Tibial nerve (tissue), 4 donors: ENCODE measurements around the gene NEDD9. TPM values are rescaled to one million over a fixed set of nuclear protein-coding genes. Genes with fewer than 3 reads are reported as not detected.

Experiments
- DNase-seq, 2 donors: peaks; one replicate each; pipeline ENCODE4 v3.0.0-alpha.2; 2019; ENCODE audit warnings: low spot score in 2 of 2
- H3K27ac ChIP-seq, 4 donors: fragments of 200-600 bp; sonication (generic) in 3 of 4; one replicate each; pipeline ENCODE4 v1.5.1; 2017 to 2019; ENCODE audit warnings: mild to moderate bottlenecking in 1 of 4
- H3K27me3 ChIP-seq, 2 donors: fragments of 200-600 bp; sonication (generic) in 1 of 2; one replicate each; pipeline versions ENCODE4 v1.5.1 to v1.6.0; 2017 to 2019
- H3K36me3 ChIP-seq, 3 donors: fragments of 200-600 bp; sonication (generic); one replicate each; pipeline ENCODE4 v1.5.1; 2018 to 2019
- H3K4me1 ChIP-seq, 4 donors: fragments of 200-600 bp; sonication (generic) in 3 of 4; one replicate each; pipeline ENCODE4 v1.5.1; 2017 to 2019
- H3K4me3 ChIP-seq, 4 donors: fragments of 200-600 bp; sonication (generic) in 3 of 4; one replicate each; pipeline ENCODE4 v1.5.1; 2017 to 2019; ENCODE audit warnings: mild to moderate bottlenecking in 1 of 4, moderate library complexity in 1 of 4
- H3K9me3 ChIP-seq, 4 donors: fragments of 200-600 bp; sonication (generic) in 3 of 4; one replicate each; pipeline ENCODE4 v1.5.1; 2017 to 2019
- CTCF ChIP-seq, 5 experiments: fragments of 200-600 bp in 3 of 5; fragments of 450-650 bp in 2 of 5; sonication (generic) in 3 of 5; IDR thresholded peaks; one replicate each; pipeline ENCODE4 v1.5.1; 2016 to 2019; ENCODE audit warnings: antibody characterized with exemption in 5 of 5, mild to moderate bottlenecking in 3 of 5, moderate library complexity in 2 of 5
- EP300 ChIP-seq, 2 donors: sonication (generic); formaldehyde crosslinking; IDR thresholded peaks; one replicate each; pipeline ENCODE4 v1.6.1; 2017; ENCODE audit warnings: antibody characterized with exemption in 2 of 2, mild to moderate bottlenecking in 1 of 2
- POLR2A ChIP-seq, 2 donors: fragments of 450-650 bp; IDR thresholded peaks; one replicate each; pipeline ENCODE4 v1.6.1; 2017; ENCODE audit warnings: antibody characterized with exemption in 2 of 2, mild to moderate bottlenecking in 2 of 2, moderate library complexity in 2 of 2
- WGBS, 2 donors: methylation state at CpG; one replicate each; pipeline ENCODE4 v1.1.5; 2018; 5-methylcytosine and 5-hydroxymethylcytosine counted together
- total RNA-seq, 4 donors: library from RNA; depleted of rRNA; stranded (reverse); fragments of >200 nt; gene quantifications; one replicate each; pipeline ENCODE4 v1.1.0, GENCODE V29; 2016

Gene NEDD9
- total RNA-seq, 4 donors from 2014 or later: 107 to 205 (median 130) TPM

- no peaks in the 10 kb centered on the region for H3K9me3 ChIP-seq
- TF ChIP-seq POLR2A (IDR thresholded peaks at IDR 0.05) (no peak), EP300 (IDR thresholded peaks at IDR 0.05) (peak in 1 of 2 donors; percentile 8), CTCF (IDR thresholded peaks at IDR 0.05) (no peak)
- peak overlapping the region in 3 of 4 donors; percentile 11 to 81 (median 69) for H3K27ac ChIP-seq
- H3K4me1 ChIP-seq: peaks cover 8 to 35% (median 21%) of the 10 kb centered on the region in 4 donors
- H3K36me3 ChIP-seq: no peaks in the 10 kb centered on the region
- no peak overlapping the region for H3K4me3 ChIP-seq
- DNase-seq: no peak
- 31 to 40% methylated on average over 4 of the region's 4 CpGs for WGBS, 2 donors
- no peaks in the 10 kb centered on the region for H3K27me3 ChIP-seq
Observed at GRCh38 chr6:11262242-11262641, 29.8 kb upstream of the NEDD9 start.

- DNase-seq: no peak
- Histone ChIP-seq H3K4me1 (peaks cover 8 to 35% (median 21%) of the 10 kb centered on the region in 4 donors), H3K27ac (no peak overlapping the region), H3K27me3 (no peaks in the 10 kb centered on the region), H3K36me3 (no peaks in the 10 kb centered on the region), H3K9me3 (no peaks in the 10 kb centered on the region), H3K4me3 (no peak overlapping the region)
- no peak for TF ChIP-seq POLR2A (IDR thresholded peaks at IDR 0.05)
- no peak for TF ChIP-seq CTCF (IDR thresholded peaks at IDR 0.05)
- no peak for TF ChIP-seq EP300 (IDR thresholded peaks at IDR 0.05)
- WGBS, 2 donors: 88 to 93% methylated on average over 4 of the region's 4 CpGs
Observed at GRCh38 chr6:11260249-11261038, 28.0 kb upstream of the NEDD9 start.

- H3K27ac ChIP-seq: peak overlapping the region in 1 of 4 donors; percentile 11
- no peak for TF ChIP-seq CTCF (IDR thresholded peaks at IDR 0.05)
- TF ChIP-seq POLR2A (IDR thresholded peaks at IDR 0.05): no peak
- no peak for TF ChIP-seq EP300 (IDR thresholded peaks at IDR 0.05)
- H3K36me3 ChIP-seq: no peaks in the 10 kb centered on the region
- WGBS, 2 donors: 82 to 84% methylated on average over 2 of the region's 2 CpGs
- H3K27me3 ChIP-seq: no peaks in the 10 kb centered on the region
- peaks cover 8 to 29% (median 20%) of the 10 kb centered on the region in 4 donors for H3K4me1 ChIP-seq
- no peak overlapping the region for H3K4me3 ChIP-seq
- no peak for DNase-seq
- H3K9me3 ChIP-seq: no peaks in the 10 kb centered on the region
Observed at GRCh38 chr6:11258260-11259237, 26.1 kb upstream of the NEDD9 start.

GRCh38 chr6:11255610-11256009 is 23.1 kb upstream of the NEDD9 start:
- Histone ChIP-seq H3K36me3 (no peaks in the 10 kb centered on the region), H3K27ac (no peak overlapping the region), H3K9me3 (no peaks in the 10 kb centered on the region), H3K4me3 (no peak overlapping the region), H3K27me3 (no peaks in the 10 kb centered on the region), H3K4me1 (peaks cover 0 to 33% (median 29%) of the 10 kb centered on the region in 4 donors)
- TF ChIP-seq CTCF (IDR thresholded peaks at IDR 0.05): no peak
- no peak for TF ChIP-seq POLR2A (IDR thresholded peaks at IDR 0.05)
- no peak for TF ChIP-seq EP300 (IDR thresholded peaks at IDR 0.05)
- WGBS, 2 donors: 96 to 99% methylated on average over 5 of the region's 5 CpGs
- DNase-seq: no peak
